Upper lobe of left lung (tissue), 6 donors: ENCODE measurements around the gene STON2. TPM values are rescaled to one million over a fixed set of nuclear protein-coding genes. Genes with fewer than 3 reads are reported as not detected.
A peak's percentile ranks its signal among the peaks of the same experiment; 100 is the strongest.
"Not testable (repeated sequence)": the region's sequence is repeated elsewhere in the genome, so short reads cannot be mapped to it uniquely, and the experiment has no call there.

ENCODE experiments used
- ATAC-seq, 2 donors: fragments of 200-7000 bp; cut with Tn5 transposase; one replicate each; pipeline ENCODE4 v1.9.1; 2022; ENCODE audit warnings: mild to moderate bottlenecking in 2 of 2, moderate library complexity in 2 of 2; ENCODE audit not compliant: low FRiP score in 2 of 2
- DNase-seq, 2 donors: peaks; one replicate each; pipeline ENCODE4 v3.0.0-alpha.2; 2019 to 2020
- H3K27ac ChIP-seq, 4 donors: fragments of 200-600 bp; sonication (generic); one replicate each; pipeline ENCODE4 v1.5.1; 2016 to 2019
- H3K27me3 ChIP-seq, 4 donors: fragments of 200-600 bp; sonication (generic); one replicate each; pipeline ENCODE4 v1.5.1; 2017 to 2019
- H3K36me3 ChIP-seq, 4 donors: fragments of 200-600 bp; sonication (generic); one replicate each; pipeline ENCODE4 v1.5.1; 2016 to 2019
- H3K4me1 ChIP-seq, 4 donors: fragments of 200-600 bp; sonication (generic); one replicate each; pipeline ENCODE4 v1.5.1; 2018 to 2019
- H3K4me3 ChIP-seq, 4 donors: fragments of 200-600 bp; sonication (generic); one replicate each; pipeline ENCODE4 v1.5.1; 2017 to 2019; ENCODE audit warnings: mild to moderate bottlenecking in 2 of 4, moderate library complexity in 1 of 4
- H3K9me3 ChIP-seq, 4 donors: fragments of 200-600 bp; sonication (generic); one replicate each; pipeline ENCODE4 v1.5.1; 2018 to 2019
- CTCF ChIP-seq, 6 experiments: fragments of 450-650 bp in 4 of 6; fragments of 200-600 bp in 2 of 6; sonication (generic) in 2 of 6; IDR thresholded peaks; one replicate each; pipeline ENCODE4 v1.5.1; 2016 to 2019; ENCODE audit warnings: antibody characterized with exemption in 6 of 6
- EP300 ChIP-seq, 4 donors: sonication (generic); formaldehyde crosslinking; IDR thresholded peaks; one replicate each; pipeline ENCODE4 v1.5.1; 2017; ENCODE audit warnings: antibody characterized with exemption in 4 of 4, control low read depth in 2 of 4
- POLR2A ChIP-seq, 4 donors: fragments of 450-650 bp; IDR thresholded peaks; one replicate each; pipeline ENCODE4 v1.5.1; 2016 to 2017; ENCODE audit warnings: antibody characterized with exemption in 4 of 4, mild to moderate bottlenecking in 2 of 4
- POLR2AphosphoS5 ChIP-seq, 2 donors: sonication (generic); formaldehyde crosslinking; IDR thresholded peaks; one replicate each; pipeline ENCODE4 v1.5.1; 2017; ENCODE audit warnings: antibody characterized with exemption in 2 of 2
- WGBS, 2 donors: methylation state at CpG; one replicate each; pipeline ENCODE4 v1.1.5; 2017 to 2018; 5-methylcytosine and 5-hydroxymethylcytosine counted together
- total RNA-seq, 6 donors: library from RNA; depleted of rRNA in 4 of 6; stranded (reverse); fragments of >200 nt in 4 of 6; gene quantifications; one replicate each; pipeline versions ENCODE4 v1.1.0 to v1.2.1, GENCODE V29; 2016 to 2021
- donor health status: DM: no; HTN: no; CAD: no; lungs with moderate emphysema.
- donor health status: DM: no; HTN: yes; CAD: no; lungs with severe emphysema.

The STON2 gene
- total RNA-seq, 6 donors from 2014 or later: 22.3 to 34.8 (median 26.7) TPM

GRCh38 chr14:81433378-81433777 lies 33.3 kb upstream of the STON2 start:
- no peaks in the 10 kb centered on the region for H3K9me3 ChIP-seq
- no peaks in the 10 kb centered on the region for H3K36me3 ChIP-seq
- ATAC-seq (no peak), DNase-seq (no peak)
- H3K27ac ChIP-seq: no peak overlapping the region
- H3K4me1 ChIP-seq: peaks cover 14 to 21% (median 18%) of the 10 kb centered on the region in 4 donors
- H3K4me3 ChIP-seq: no peak overlapping the region
- no peak for TF ChIP-seq POLR2A (IDR thresholded peaks at IDR 0.05)
- peaks cover 0 to 10% (median 4%) of the 10 kb centered on the region in 4 donors for H3K27me3 ChIP-seq
- 61 to 78% methylated on average over 2 of the region's 2 CpGs for WGBS, 2 donors

- Histone ChIP-seq H3K27me3 (peaks cover 0 to 10% (median 4%) of the 10 kb centered on the region in 4 donors), H3K9me3 (no peaks in the 10 kb centered on the region), H3K36me3 (no peaks in the 10 kb centered on the region), H3K4me3 (no peak overlapping the region), H3K4me1 (peaks cover 18 to 21% (median 20%) of the 10 kb centered on the region in 4 donors), H3K27ac (no peak overlapping the region)
- TF ChIP-seq POLR2A (IDR thresholded peaks at IDR 0.05) (no peak), POLR2AphosphoS5 (IDR thresholded peaks at IDR 0.05) (no peak), CTCF (IDR thresholded peaks at IDR 0.05) (no peak), EP300 (IDR thresholded peaks at IDR 0.05) (no peak)
- WGBS, 2 donors: 71 to 80% methylated on average over 3 of the region's 3 CpGs
- peak in 1 of 2 donors; percentile 13 for ATAC-seq
- no peak for DNase-seq
Measured at GRCh38 chr14:81432219-81432661, 32.1 kb upstream of the STON2 start.

- peak in 1 of 2 donors; percentile 9 for ATAC-seq
- no peak for TF ChIP-seq POLR2AphosphoS5 (IDR thresholded peaks at IDR 0.05)
- TF ChIP-seq EP300 (IDR thresholded peaks at IDR 0.05): no peak
- TF ChIP-seq CTCF (IDR thresholded peaks at IDR 0.05): no peak
- TF ChIP-seq POLR2A (IDR thresholded peaks at IDR 0.05): no peak
- Histone ChIP-seq H3K4me1 (peaks cover 1 to 12% (median 3%) of the 10 kb centered on the region in 4 donors), H3K9me3 (no peaks in the 10 kb centered on the region), H3K27me3 (peaks cover 0 to 2% (median 0%) of the 10 kb centered on the region in 4 donors), H3K4me3 (no peak overlapping the region), H3K36me3 (no peaks in the 10 kb centered on the region), H3K27ac (no peak overlapping the region)
- no peak for DNase-seq
- 79 to 84% methylated on average over 5 of the region's 5 CpGs for WGBS, 2 donors
Measured at GRCh38 chr14:81430235-81430634, 30.1 kb upstream of the STON2 start.

DNA sequence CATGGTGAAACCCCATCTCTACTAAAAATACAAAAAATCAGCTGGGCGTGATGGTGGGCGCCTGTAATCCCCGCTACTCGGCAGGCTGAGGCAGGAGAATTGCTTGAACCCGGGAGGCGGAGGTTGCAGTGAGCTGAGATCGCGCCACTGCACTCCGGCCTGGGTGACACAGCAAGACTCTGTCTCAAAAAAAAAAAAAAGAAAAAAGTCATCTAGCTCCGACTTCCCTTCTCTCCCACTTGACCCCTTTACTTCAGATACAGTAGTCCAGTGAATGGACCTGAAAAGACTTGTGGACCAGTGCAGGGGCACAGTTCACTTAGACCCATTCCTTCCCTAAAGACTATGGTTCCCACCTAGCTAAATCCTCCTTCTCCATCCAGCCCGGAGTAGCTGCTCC lies 29.6 kb upstream of the STON2 start:
- not testable (repeated sequence) for H3K27ac ChIP-seq, H3K4me1 ChIP-seq, ATAC-seq, H3K27me3 ChIP-seq, H3K4me3 ChIP-seq, DNase-seq, H3K36me3 ChIP-seq, H3K9me3 ChIP-seq
- 92 to 95% methylated on average over 11 of the region's 11 CpGs for WGBS, 2 donors

DNA sequence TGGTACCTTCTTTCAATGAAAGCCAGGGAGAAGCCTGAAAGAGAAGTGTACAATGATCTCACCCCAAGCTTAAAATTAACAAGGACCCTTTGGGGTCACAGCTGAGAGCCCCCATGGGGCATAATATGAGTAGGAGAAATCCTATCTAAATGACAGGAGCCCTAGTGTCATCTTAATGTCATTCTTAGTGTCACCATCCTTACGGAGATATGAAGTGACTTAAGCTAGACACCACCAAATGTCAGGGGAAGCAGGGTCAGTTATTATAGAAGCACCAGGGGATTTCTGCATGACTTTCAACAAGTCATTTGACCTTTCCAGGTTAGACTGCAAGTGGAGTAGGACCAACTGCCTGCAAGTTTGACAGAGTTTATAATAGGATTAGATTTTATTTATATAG lies 28.9 kb upstream of the STON2 start:
- no peak overlapping the region for H3K27ac ChIP-seq
- no peak overlapping the region for H3K4me3 ChIP-seq
- no peaks in the 10 kb centered on the region for H3K36me3 ChIP-seq
- ATAC-seq: no peak
- no peaks in the 10 kb centered on the region for H3K27me3 ChIP-seq
- DNase-seq: no peak
- H3K9me3 ChIP-seq: no peaks in the 10 kb centered on the region
- H3K4me1 ChIP-seq: peaks cover 0 to 9% (median 4%) of the 10 kb centered on the region in 4 donors
- 78 to 88% methylated on average over 1 of the region's 1 CpG for WGBS, 2 donors
- TF ChIP-seq CTCF (IDR thresholded peaks at IDR 0.05) (no peak), POLR2AphosphoS5 (IDR thresholded peaks at IDR 0.05) (no peak), POLR2A (IDR thresholded peaks at IDR 0.05) (no peak), EP300 (IDR thresholded peaks at IDR 0.05) (no peak)

DNA sequence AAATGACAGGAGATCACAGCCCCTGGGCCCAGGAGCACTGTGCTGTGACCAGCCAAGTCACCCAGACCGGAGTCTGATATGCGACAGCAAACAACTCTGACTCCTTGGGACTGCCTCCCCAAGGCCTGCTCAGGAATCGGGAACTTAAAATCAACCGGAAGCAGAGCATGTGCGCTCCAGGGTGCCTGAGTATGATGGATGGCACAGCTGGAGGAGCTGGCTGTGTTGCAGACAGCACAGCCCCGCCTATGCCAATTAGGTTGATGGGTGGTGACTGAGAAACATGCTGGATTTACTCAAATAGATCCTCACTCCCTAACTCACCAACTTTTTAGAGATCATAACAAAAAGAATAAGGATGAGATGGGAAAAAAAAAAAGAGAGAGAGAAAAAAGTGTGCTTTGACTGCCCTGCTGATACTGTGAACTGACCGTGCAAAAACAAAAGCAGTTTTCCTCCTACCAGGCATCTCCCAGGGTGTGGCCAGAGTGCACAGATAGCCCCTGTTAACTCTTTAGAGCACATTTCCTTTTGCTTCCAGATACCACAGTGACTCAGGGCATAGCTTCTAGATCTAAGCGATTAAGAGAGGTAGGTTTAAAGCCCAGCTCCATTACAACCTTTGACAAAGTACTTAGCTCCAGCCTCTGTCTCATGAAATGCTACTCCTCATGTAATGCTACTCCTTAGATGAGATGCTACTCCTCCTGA lies 27.4 kb upstream of the STON2 start:
- H3K27ac ChIP-seq: peak overlapping the region in 2 of 4 donors; percentile 36 to 42
- 26 to 34% methylated on average over 8 of the region's 8 CpGs for WGBS, 2 donors
- no peak for TF ChIP-seq POLR2AphosphoS5 (IDR thresholded peaks at IDR 0.05)
- no peak for TF ChIP-seq CTCF (IDR thresholded peaks at IDR 0.05)
- TF ChIP-seq POLR2A (IDR thresholded peaks at IDR 0.05): no peak
- TF ChIP-seq EP300 (IDR thresholded peaks at IDR 0.05): no peak
- peak in 1 of 2 donors; percentile 45 for DNase-seq
- H3K4me1 ChIP-seq: peaks cover 4 to 12% (median 7%) of the 10 kb centered on the region in 4 donors
- ATAC-seq: peak in 1 of 2 donors; percentile 58
- no peaks in the 10 kb centered on the region for H3K36me3 ChIP-seq
- H3K9me3 ChIP-seq: no peaks in the 10 kb centered on the region
- H3K4me3 ChIP-seq: no peak overlapping the region
- no peaks in the 10 kb centered on the region for H3K27me3 ChIP-seq
